GM10266 (cell line): ENCODE data around the gene C15orf39.

Source experiments
- DNase-seq: peaks from one replicate; pipeline ENCODE4 v3.0.0; 2012; ENCODE audit errors: extremely low spot score
- TF ChIP-seq, protein P1 (sequence below): IDR thresholded peaks from 2 replicates; pipeline ENCODE4 v1.5.1; 2012; ENCODE audit warnings: mild to moderate bottlenecking, low read depth; ENCODE audit not compliant: control insufficient read depth, insufficient read depth; ENCODE audit errors: missing control alignments

The C15orf39 gene

GRCh38 chr15:75231836-75232235, 30.2 kb downstream of the C15orf39 start:
- TF ChIP-seq, protein P1, sequence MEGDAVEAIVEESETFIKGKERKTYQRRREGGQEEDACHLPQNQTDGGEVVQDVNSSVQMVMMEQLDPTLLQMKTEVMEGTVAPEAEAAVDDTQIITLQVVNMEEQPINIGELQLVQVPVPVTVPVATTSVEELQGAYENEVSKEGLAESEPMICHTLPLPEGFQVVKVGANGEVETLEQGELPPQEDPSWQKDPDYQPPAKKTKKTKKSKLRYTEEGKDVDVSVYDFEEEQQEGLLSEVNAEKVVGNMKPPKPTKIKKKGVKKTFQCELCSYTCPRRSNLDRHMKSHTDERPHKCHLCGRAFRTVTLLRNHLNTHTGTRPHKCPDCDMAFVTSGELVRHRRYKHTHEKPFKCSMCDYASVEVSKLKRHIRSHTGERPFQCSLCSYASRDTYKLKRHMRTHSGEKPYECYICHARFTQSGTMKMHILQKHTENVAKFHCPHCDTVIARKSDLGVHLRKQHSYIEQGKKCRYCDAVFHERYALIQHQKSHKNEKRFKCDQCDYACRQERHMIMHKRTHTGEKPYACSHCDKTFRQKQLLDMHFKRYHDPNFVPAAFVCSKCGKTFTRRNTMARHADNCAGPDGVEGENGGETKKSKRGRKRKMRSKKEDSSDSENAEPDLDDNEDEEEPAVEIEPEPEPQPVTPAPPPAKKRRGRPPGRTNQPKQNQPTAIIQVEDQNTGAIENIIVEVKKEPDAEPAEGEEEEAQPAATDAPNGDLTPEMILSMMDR, result no peak

DNA sequence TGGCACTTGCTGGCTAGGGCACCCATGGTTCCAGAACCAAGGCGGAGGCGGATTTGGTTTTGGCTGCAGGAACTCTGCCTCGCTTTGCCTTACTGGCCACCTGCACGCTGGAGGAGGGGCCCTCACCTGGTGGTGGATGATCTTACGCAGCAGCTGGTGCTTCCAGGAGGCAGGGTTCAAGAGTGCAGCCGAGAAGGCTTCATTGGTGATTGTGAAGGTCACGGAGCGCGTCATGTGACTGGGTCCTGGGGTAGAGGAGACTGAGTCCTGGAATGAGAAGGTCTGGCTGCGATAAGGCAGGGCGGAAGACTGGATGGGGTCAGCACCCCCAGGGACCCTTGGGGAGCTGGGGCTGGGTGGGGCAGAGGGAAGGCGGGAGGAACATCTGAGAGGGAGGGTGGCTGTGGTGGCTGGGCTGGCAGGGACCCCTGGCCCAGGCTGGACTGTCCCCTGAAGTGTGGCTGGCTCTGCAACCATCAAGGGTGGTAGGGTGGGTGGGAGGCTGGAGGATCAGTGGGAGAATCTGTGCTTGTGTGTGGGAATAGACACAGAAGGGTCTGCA, 30.7 kb downstream of the C15orf39 start:
- no peak for DNase-seq
- TF ChIP-seq, protein P1, result no peak

More at GRCh38 chr15:75231836-75232235, 30.2 kb downstream of the C15orf39 start:
- DNase-seq, result peak; percentile 6

DNA sequence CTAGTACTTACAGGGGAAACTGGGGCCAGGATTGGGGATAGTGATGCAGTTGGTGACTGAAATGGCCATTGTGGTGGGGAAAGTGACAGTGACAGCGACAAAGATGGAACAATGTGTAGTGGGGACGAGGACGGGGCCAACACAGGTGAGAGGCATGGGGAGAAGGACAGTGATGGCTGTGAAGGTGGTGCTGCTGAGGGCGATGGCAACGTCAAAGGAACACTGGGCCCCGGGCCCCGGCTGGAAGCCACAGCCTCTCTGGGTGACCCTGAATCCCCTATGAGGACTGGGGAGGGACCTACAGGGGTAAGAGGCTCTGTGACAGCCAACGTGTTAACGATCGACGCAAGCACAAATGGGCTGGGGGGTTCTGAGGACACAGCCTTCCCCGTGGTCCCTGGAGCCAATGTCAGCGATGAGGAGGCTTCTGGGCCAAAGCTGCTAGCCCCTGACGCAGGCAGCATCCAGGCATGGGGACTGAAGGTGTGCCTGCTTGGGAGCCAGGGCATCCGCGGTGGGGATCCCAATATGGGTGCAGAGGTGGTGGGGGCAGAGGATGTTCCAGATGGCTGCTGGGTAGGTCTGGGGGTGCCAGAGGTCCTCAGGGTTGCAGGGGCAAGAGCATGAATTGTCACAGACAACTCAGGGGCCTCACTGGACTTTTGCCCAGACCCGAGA, 31.3 kb downstream of the C15orf39 start:
- peak; percentile 3 for DNase-seq
- TF ChIP-seq, protein P1, result no peak

DNA sequence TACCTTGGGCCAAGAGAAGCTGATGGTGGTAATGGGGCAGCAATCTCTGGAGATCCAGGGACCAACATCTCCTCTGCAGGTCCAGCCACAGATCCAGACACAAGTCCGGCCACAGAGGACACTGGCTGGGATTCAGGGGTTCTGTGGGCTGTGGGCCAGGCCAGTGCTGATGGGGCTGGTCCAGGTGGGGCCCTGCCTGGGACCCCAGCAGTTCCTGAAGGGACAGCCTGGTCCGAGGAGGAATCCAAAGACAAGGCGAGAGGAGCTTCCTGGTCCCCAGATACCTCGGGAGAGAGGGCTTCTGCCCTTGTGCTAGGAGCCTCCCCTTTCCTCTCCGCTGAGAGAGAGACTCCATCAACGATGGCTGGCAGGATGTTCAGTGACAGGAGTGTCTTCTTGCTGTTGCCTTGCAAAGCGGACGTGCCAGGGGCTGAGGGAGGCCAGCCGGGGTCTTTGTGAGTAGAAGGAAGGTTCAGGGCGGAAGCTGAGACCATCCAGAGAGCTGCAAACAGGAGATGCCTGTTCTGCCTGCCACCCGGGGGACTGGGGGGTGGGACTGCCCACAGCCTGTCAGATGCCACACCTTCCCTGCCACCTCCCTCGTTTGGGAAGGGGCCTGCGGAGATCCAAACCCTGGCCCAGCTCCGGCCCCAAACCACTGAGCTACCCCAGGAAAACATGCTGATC, 32.0 kb downstream of the C15orf39 start:
- no peak for DNase-seq
- TF ChIP-seq, protein P1, result no peak

- peak; percentile 6 for DNase-seq
- TF ChIP-seq, protein P1, result no peak
Observed at GRCh38 chr15:75234191-75234810, 32.6 kb downstream of the C15orf39 start.

DNA sequence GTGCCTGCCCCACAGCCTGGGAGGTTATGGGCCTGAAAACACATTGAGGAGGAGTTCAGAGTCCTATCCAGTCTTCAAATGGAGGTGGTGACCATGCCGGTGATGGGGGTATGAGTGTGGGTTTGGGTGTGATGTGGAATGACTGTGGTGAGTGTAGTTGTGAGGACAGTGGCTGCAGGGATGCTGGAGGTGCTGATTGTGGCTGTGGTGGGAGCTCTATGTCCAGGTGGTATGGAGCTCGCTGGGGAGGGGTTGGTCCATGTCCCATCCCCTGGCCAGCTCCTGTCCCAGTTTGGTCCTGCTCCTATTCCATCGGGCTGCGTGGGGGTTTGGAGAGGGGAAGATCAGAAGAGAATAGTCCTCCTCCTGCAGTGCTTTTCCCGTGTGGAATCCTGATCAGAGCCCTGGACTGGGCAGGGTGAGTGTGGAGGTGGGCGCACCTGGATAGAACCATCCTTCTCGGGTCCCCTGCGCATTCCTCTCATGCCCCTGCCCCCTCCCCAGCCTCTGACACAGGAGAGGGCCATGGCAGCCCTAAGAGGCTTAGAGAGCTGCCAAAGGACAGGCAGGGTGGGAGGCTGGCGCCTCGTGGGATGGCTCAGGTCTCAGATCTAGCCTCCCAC, 33.5 kb downstream of the C15orf39 start:
- TF ChIP-seq, protein P1, result no peak
- DNase-seq, result peak; percentile 4
